GM12891 (cell line): ENCODE data around the gene PIGM.

Source experiments
- DNase-seq: peaks from one replicate; pipeline ENCODE4 v3.0.0; 2011; ENCODE audit warnings: low spot score; ENCODE audit not compliant: insufficient read length
- FAIRE-seq: peaks from 2 replicates; lab custom pipeline; 2011; peaks lifted over from hg19 to GRCh38; lab: Jason Lieb, UNC
- PAX5 ChIP-seq: IDR thresholded peaks from 2 replicates; pipeline ENCODE4 v1.6.1; 2011; ENCODE audit warnings: low read length, moderate library complexity, mild to moderate bottlenecking; ENCODE audit not compliant: insufficient read depth, severe bottlenecking
- POLR2A ChIP-seq: IDR thresholded peaks from 2 replicates; pipeline ENCODE4 v1.6.1; 2011; ENCODE audit warnings: low read depth, low read length, control low read depth
- POLR2AphosphoS5 ChIP-seq: IDR thresholded peaks from 2 replicates; pipeline ENCODE4 v1.6.1; 2011; ENCODE audit warnings: low read depth, low read length, control low read depth
- POU2F2 ChIP-seq: IDR thresholded peaks from 2 replicates; pipeline ENCODE4 v1.6.1; 2011; ENCODE audit warnings: low read depth, mild to moderate bottlenecking, control low read depth, low read length, moderate library complexity
- SPI1 ChIP-seq: IDR thresholded peaks from 2 replicates; pipeline ENCODE4 v1.6.1; 2011; ENCODE audit warnings: low read depth, low read length, control low read depth
- TAF1 ChIP-seq: IDR thresholded peaks from 2 replicates; pipeline ENCODE4 v1.6.1; 2011; ENCODE audit warnings: low read depth, low read length, control low read depth

Gene PIGM

GRCh38 chr1:160009081-160009480 is 22.7 kb downstream of the PIGM start:
- DNase-seq (no peak), FAIRE-seq (no peak)
- TF ChIP-seq POLR2A (no peak), PAX5 (no peak), TAF1 (no peak), POLR2AphosphoS5 (no peak), SPI1 (no peak), POU2F2 (no peak)

- DNase-seq (no peak), FAIRE-seq (peak; percentile 84)
- no peak for TF ChIP-seq SPI1
- TF ChIP-seq POLR2A = no peak
- no peak for TF ChIP-seq POU2F2
- no peak for TF ChIP-seq PAX5
- TF ChIP-seq POLR2AphosphoS5 = no peak
- TF ChIP-seq TAF1 = no peak
Observed at GRCh38 chr1:160007577-160008200, 24.1 kb downstream of the PIGM start.

GRCh38 chr1:160006312-160006940 is 25.4 kb downstream of the PIGM start:
- DNase-seq (peak; percentile 54), FAIRE-seq (peak; percentile 92)

GRCh38 chr1:160005070-160005469 is 26.7 kb downstream of the PIGM start:
- TF ChIP-seq PAX5 = no peak
- TF ChIP-seq POU2F2 = no peak
- TF ChIP-seq POLR2A = no peak
- no peak for TF ChIP-seq POLR2AphosphoS5
- no peak for TF ChIP-seq SPI1
- no peak for TF ChIP-seq TAF1
- FAIRE-seq = no peak
- DNase-seq = no peak

More at GRCh38 chr1:160006312-160006940, 25.4 kb downstream of the PIGM start:
- no peak for TF ChIP-seq POU2F2
- no peak for TF ChIP-seq PAX5
- TF ChIP-seq SPI1 = no peak
- no peak for TF ChIP-seq POLR2AphosphoS5
- TF ChIP-seq POLR2A = no peak
- TF ChIP-seq TAF1 = no peak

- DNase-seq (no peak), FAIRE-seq (no peak)
- TF ChIP-seq POLR2A (no peak), PAX5 (no peak), POU2F2 (no peak), SPI1 (no peak), TAF1 (no peak), POLR2AphosphoS5 (no peak)
Observed at GRCh38 chr1:160004425-160004824, 27.4 kb downstream of the PIGM start.

GRCh38 chr1:160004001-160004400 is 27.8 kb downstream of the PIGM start:
- TF ChIP-seq POLR2AphosphoS5 (no peak), POU2F2 (no peak), TAF1 (no peak), PAX5 (no peak), POLR2A (no peak), SPI1 (no peak)
- DNase-seq (no peak), FAIRE-seq (no peak)

GRCh38 chr1:160001440-160001839 is 30.4 kb downstream of the PIGM start:
- DNase-seq (no peak), FAIRE-seq (no peak)
- TF ChIP-seq POU2F2 = no peak

- TF ChIP-seq SPI1 = no peak
- no peak for TF ChIP-seq PAX5
- no peak for TF ChIP-seq POLR2A
- no peak for TF ChIP-seq TAF1
- no peak for TF ChIP-seq POU2F2
- FAIRE-seq = no peak
- DNase-seq = no peak
Observed at GRCh38 chr1:159999204-159999603, 32.6 kb downstream of the PIGM start.

- TF ChIP-seq POLR2AphosphoS5 = no peak
- no peak for TF ChIP-seq POU2F2
- TF ChIP-seq TAF1 = no peak
- TF ChIP-seq SPI1 = no peak
- TF ChIP-seq POLR2A = no peak
- TF ChIP-seq PAX5 = no peak
- no peak for DNase-seq
- no peak for FAIRE-seq
Observed at GRCh38 chr1:159996653-159997052, 35.1 kb downstream of the PIGM start.

GRCh38 chr1:159994896-159995295 is 36.9 kb downstream of the PIGM start:
- DNase-seq = no peak
- FAIRE-seq = no peak
- TF ChIP-seq SPI1 = no peak
- no peak for TF ChIP-seq POU2F2
- TF ChIP-seq POLR2AphosphoS5 = no peak
- no peak for TF ChIP-seq TAF1
- TF ChIP-seq POLR2A = no peak
- TF ChIP-seq PAX5 = no peak

- no peak for TF ChIP-seq POLR2A
- TF ChIP-seq PAX5 = no peak
- TF ChIP-seq POU2F2 = no peak
- DNase-seq (no peak), FAIRE-seq (no peak)
Observed at GRCh38 chr1:159993911-159994310, 37.9 kb downstream of the PIGM start.
